SW 1271 (cell line): Measurements from ENCODE around the gene DNAAF8.

ENCODE experiments used
- DNase-seq, 2 experiments: peaks; one replicate each; lab custom pipeline; 2025; lab: John Stamatoyannopoulos, UW

DNAAF8 gene

GRCh38 chr16:4752351-4753100 lies 18.2 kb downstream of the DNAAF8 start:
- no peak for DNase-seq

GRCh38 chr16:4753227-4753626 lies 18.9 kb downstream of the DNAAF8 start:
- DNase-seq, result no peak

GRCh38 chr16:4754865-4755264 lies 20.5 kb downstream of the DNAAF8 start:
- no peak for DNase-seq

GRCh38 chr16:4755687-4756086 lies 21.4 kb downstream of the DNAAF8 start:
- DNase-seq, result no peak

- DNase-seq, result no peak
These were observed 26.0 kb downstream of the DNAAF8 start for GRCh38 chr16:4760221-4760910.

- DNase-seq, result no peak
These were observed 27.9 kb downstream of the DNAAF8 start for GRCh38 chr16:4762205-4762604.

GRCh38 chr16:4763791-4764190 lies 29.5 kb downstream of the DNAAF8 start:
- no peak for DNase-seq

- DNase-seq, result no peak
These were observed 31.5 kb downstream of the DNAAF8 start for GRCh38 chr16:4765511-4766474.

GRCh38 chr16:4766875-4767628 lies 32.7 kb downstream of the DNAAF8 start, which contains the start of gene ZNF500:
Gene ZNF500 (minus strand): TSS chr16:4767162. CDS start chr16:4765978, 1,184 bp downstream.
- peak; percentile 58 to 86 for DNase-seq

- no peak for DNase-seq
These were observed 33.7 kb downstream of the DNAAF8 start for GRCh38 chr16:4767872-4768548.

- DNase-seq, result peak; percentile 71 to 86
These were observed 34.4 kb downstream of the DNAAF8 start for GRCh38 chr16:4768549-4769305.

GRCh38 chr16:4769306-4769638 lies 34.9 kb downstream of the DNAAF8 start:
- DNase-seq, result no peak

GRCh38 chr16:4771646-4772045 lies 37.3 kb downstream of the DNAAF8 start:
- no peak for DNase-seq

- DNase-seq, result no peak
These were observed 38.0 kb downstream of the DNAAF8 start for GRCh38 chr16:4772351-4772750.

- no peak for DNase-seq
These were observed 40.7 kb downstream of the DNAAF8 start for GRCh38 chr16:4775005-4775404.

GRCh38 chr16:4776141-4776705 lies 41.9 kb downstream of the DNAAF8 start:
- DNase-seq, result no peak

GRCh38 chr16:4777339-4778049 lies 43.2 kb downstream of the DNAAF8 start:
- DNase-seq, result no peak

- no peak for DNase-seq
These were observed 43.7 kb downstream of the DNAAF8 start for GRCh38 chr16:4778050-4778392.

- no peak for DNase-seq
These were observed 45.9 kb downstream of the DNAAF8 start for GRCh38 chr16:4780235-4780634.
